Lower leg skin (tissue), 4 donors: ENCODE data around the gene TKFC. TPM values are rescaled to one million over a fixed set of nuclear protein-coding genes. Genes with fewer than 3 reads are reported as not detected.

ENCODE experiments used
- DNase-seq, 2 donors: peaks; one replicate each; pipeline ENCODE4 v3.0.0-alpha.2; 2019; ENCODE audit warnings: low spot score in 2 of 2
- H3K4me3 ChIP-seq: fragments of 200-600 bp; sonication (generic); 2 replicates; pipeline ENCODE4 v1.5.1; 2017; ENCODE audit warnings: mild to moderate bottlenecking, low read depth; ENCODE audit not compliant: poor library complexity, severe bottlenecking
- POLR2A ChIP-seq, 2 donors: fragments of 450-650 bp; IDR thresholded peaks; one replicate each; pipeline ENCODE4 v1.6.1; 2016 to 2017; ENCODE audit warnings: antibody characterized with exemption in 2 of 2, mild to moderate bottlenecking in 1 of 2, moderate library complexity in 1 of 2
- WGBS, 2 donors: methylation state at CpG; one replicate each; pipeline ENCODE4 v1.1.5; 2018; 5-methylcytosine and 5-hydroxymethylcytosine counted together
- intact Hi-C: fragments of 100-400 bp; cut with DNase I; formaldehyde crosslinking; loops from one replicate; pipeline ENCODE4 v1.15.0; 2023; ENCODE audit warnings: low total_unique reads
- total RNA-seq, 4 donors: library from RNA; depleted of rRNA; stranded (reverse); fragments of >200 nt; gene quantifications; one replicate each; pipeline ENCODE4 v1.1.0, GENCODE V29; 2016
- TF ChIP-seq, protein P1 (sequence below), 3 donors: fragments of 450-650 bp; IDR thresholded peaks; one replicate each; pipeline ENCODE4 v1.5.1; 2016; ENCODE audit warnings: antibody characterized with exemption in 3 of 3, mild to moderate bottlenecking in 3 of 3, moderate library complexity in 2 of 3

Gene TKFC
- total RNA-seq, 4 donors from 2014 or later = 26.6 to 37.3 (median 33.1) TPM

- 82 to 87% methylated on average over 4 of the region's 4 CpGs for WGBS, 2 donors
- no peak for TF ChIP-seq POLR2A (IDR thresholded peaks at IDR 0.05)
- TF ChIP-seq, protein P1, sequence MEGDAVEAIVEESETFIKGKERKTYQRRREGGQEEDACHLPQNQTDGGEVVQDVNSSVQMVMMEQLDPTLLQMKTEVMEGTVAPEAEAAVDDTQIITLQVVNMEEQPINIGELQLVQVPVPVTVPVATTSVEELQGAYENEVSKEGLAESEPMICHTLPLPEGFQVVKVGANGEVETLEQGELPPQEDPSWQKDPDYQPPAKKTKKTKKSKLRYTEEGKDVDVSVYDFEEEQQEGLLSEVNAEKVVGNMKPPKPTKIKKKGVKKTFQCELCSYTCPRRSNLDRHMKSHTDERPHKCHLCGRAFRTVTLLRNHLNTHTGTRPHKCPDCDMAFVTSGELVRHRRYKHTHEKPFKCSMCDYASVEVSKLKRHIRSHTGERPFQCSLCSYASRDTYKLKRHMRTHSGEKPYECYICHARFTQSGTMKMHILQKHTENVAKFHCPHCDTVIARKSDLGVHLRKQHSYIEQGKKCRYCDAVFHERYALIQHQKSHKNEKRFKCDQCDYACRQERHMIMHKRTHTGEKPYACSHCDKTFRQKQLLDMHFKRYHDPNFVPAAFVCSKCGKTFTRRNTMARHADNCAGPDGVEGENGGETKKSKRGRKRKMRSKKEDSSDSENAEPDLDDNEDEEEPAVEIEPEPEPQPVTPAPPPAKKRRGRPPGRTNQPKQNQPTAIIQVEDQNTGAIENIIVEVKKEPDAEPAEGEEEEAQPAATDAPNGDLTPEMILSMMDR (IDR thresholded peaks at IDR 0.05) = no peak
- intact Hi-C loops = no loop called here
- no peak overlapping the region for H3K4me3 ChIP-seq
- DNase-seq = no peak
Measured at GRCh38 chr11:61309141-61309540, 23.9 kb upstream of the TKFC start.

DNA sequence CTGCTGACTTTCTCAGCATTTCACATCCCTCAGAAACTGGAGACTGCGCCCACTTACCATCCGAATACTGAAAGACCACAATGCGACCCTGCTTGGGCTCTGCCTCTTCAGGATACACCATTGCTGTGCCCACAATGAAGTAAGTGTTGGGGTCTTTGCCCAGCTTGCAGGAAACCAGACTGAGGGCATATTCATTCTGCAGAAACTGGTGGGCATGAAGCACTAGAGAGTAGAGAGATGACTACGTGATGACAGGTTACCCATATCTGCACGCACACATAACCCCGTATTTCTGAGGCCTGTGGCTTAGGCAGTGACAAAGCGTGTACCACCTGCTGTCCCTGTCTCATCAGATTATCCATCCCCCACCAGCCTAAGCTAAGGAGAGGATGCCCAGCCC is 23.3 kb upstream of the TKFC start:
- no peak for DNase-seq
- H3K4me3 ChIP-seq = no peak overlapping the region
- TF ChIP-seq, protein P1 (IDR thresholded peaks at IDR 0.05) = no peak
- no peak for TF ChIP-seq POLR2A (IDR thresholded peaks at IDR 0.05)
- intact Hi-C loops = no loop called here
- WGBS, 2 donors = 88 to 96% methylated on average over 7 of the region's 7 CpGs

GRCh38 chr11:61310749-61311148 is 22.3 kb upstream of the TKFC start:
- intact Hi-C loops = no loop called here
- WGBS, 2 donors = 92 to 93% methylated on average over 8 of the region's 8 CpGs
- no peak for DNase-seq
- H3K4me3 ChIP-seq = no peak overlapping the region
- no peak for TF ChIP-seq POLR2A (IDR thresholded peaks at IDR 0.05)
- TF ChIP-seq, protein P1 (IDR thresholded peaks at IDR 0.05) = no peak

DNA sequence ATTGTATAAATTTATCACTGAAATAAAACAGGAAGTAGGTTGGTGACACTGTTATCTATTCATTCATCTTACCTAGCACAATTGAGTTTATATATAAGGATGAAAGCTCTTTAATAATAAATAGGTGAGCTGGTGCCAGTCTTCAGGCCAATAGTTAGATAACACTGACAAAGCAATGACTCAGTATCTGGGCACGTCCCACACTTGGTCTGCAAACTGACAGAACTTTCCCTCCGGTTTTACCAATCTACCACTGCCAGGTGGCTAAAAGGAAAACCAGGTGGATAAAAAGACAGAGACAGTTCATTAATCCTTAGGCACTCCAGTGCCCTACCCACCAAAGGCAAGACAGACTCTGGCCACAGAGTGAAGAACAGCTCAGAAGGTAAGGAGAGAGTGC is 17.8 kb upstream of the TKFC start:
- H3K4me3 ChIP-seq = no peak overlapping the region
- WGBS, 2 donors = 47 to 51% methylated on average over 2 of the region's 2 CpGs
- intact Hi-C loops = no loop called here
- DNase-seq = no peak
- TF ChIP-seq, protein P1 (IDR thresholded peaks at IDR 0.05) = no peak
- TF ChIP-seq POLR2A (IDR thresholded peaks at IDR 0.05) = no peak

GRCh38 chr11:61325649-61326414 is 7.2 kb upstream of the TKFC start:
- WGBS, 2 donors = 44 to 65% methylated on average over 2 of the region's 2 CpGs
- no peak overlapping the region for H3K4me3 ChIP-seq
- no peak for DNase-seq
- TF ChIP-seq, protein P1 (IDR thresholded peaks at IDR 0.05) = no peak
- no peak for TF ChIP-seq POLR2A (IDR thresholded peaks at IDR 0.05)
- intact Hi-C loops = no loop called here

DNA sequence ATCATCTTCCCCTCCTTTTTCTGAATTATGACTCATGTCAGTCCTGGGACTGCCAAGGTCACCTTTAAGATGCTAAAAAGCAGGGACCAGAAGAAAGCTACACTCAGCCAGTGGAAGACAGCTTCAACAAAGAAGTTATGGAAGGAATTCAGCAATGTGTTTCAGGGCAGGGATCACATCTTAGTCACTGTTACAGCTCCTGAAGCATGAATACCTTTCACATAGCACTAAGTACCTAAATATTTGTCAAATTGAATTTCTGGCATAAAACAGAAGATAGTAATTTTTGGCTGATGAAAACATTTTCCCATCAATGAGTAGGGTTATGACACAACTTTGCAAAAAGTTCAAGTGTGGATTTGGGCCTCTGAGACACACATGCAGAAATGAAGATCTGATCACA is 5.4 kb upstream of the TKFC start:
- DNase-seq = no peak
- no peak overlapping the region for H3K4me3 ChIP-seq
- no peak for TF ChIP-seq POLR2A (IDR thresholded peaks at IDR 0.05)
- TF ChIP-seq, protein P1 (IDR thresholded peaks at IDR 0.05) = no peak
- intact Hi-C loops = no loop called here
